ENCODE results near the gene MFSD11.

- TF ChIP-seq, protein P1, sequence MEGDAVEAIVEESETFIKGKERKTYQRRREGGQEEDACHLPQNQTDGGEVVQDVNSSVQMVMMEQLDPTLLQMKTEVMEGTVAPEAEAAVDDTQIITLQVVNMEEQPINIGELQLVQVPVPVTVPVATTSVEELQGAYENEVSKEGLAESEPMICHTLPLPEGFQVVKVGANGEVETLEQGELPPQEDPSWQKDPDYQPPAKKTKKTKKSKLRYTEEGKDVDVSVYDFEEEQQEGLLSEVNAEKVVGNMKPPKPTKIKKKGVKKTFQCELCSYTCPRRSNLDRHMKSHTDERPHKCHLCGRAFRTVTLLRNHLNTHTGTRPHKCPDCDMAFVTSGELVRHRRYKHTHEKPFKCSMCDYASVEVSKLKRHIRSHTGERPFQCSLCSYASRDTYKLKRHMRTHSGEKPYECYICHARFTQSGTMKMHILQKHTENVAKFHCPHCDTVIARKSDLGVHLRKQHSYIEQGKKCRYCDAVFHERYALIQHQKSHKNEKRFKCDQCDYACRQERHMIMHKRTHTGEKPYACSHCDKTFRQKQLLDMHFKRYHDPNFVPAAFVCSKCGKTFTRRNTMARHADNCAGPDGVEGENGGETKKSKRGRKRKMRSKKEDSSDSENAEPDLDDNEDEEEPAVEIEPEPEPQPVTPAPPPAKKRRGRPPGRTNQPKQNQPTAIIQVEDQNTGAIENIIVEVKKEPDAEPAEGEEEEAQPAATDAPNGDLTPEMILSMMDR (conservative IDR thresholded peaks at IDR 0.05) = no peak
- no peak for TF ChIP-seq ZFX (IDR thresholded peaks at IDR 0.05)
Observed at GRCh38 chr17:76783146-76783545, 45.2 kb downstream of the MFSD11 start.
